Ovary (tissue), 9 donors: ENCODE results near the gene MAP7D1. TPM values are rescaled to one million over a fixed set of nuclear protein-coding genes. Genes with fewer than 3 reads are reported as not detected.
"Not testable (repeated sequence)": the region's sequence is repeated elsewhere in the genome, so short reads cannot be mapped to it uniquely, and the experiment has no call there.

ENCODE experiments used
- DNase-seq, 5 donors: peaks; one replicate each; pipeline ENCODE4 v3.0.0-alpha.2; 2019 to 2020
- H3K27ac ChIP-seq, 2 donors: fragments of 200-600 bp; one replicate each; pipeline versions ENCODE4 v1.5.1 to v1.8.0; 2019 to 2022
- H3K27me3 ChIP-seq: fragments of 200-600 bp; one replicate; pipeline ENCODE4 v1.8.0; 2022
- H3K36me3 ChIP-seq: fragments of 200-600 bp; sonication (generic); one replicate; pipeline ENCODE4 v1.5.1; 2019
- H3K4me1 ChIP-seq: one replicate; pipeline ENCODE4 v1.8.1; 2013; ENCODE audit warnings: mild to moderate bottlenecking, moderate library complexity; ENCODE audit not compliant: insufficient read depth
- H3K4me3 ChIP-seq: fragments of 200-600 bp; sonication (generic); one replicate; pipeline ENCODE4 v1.5.1; 2017
- H3K9me3 ChIP-seq, 2 donors: fragments of 200-600 bp in 1 of 2; sonication (generic) in 1 of 2; one replicate each; pipeline versions ENCODE4 v1.5.1 to v1.8.1; 2013 to 2019; ENCODE audit warnings: mild to moderate bottlenecking in 1 of 2, moderate library complexity in 1 of 2
- EP300 ChIP-seq: sonication (generic); formaldehyde crosslinking; IDR thresholded peaks from one replicate; pipeline ENCODE4 v1.6.1; 2017; ENCODE audit warnings: antibody characterized with exemption
- POLR2A ChIP-seq: fragments of 450-650 bp; IDR thresholded peaks from one replicate; pipeline ENCODE4 v1.6.1; 2017; ENCODE audit warnings: antibody characterized with exemption, mild to moderate bottlenecking, moderate library complexity
- WGBS, 3 donors: extraction: QIAGEN DNeasy Blood & Tissue Kit in 1 of 3; methylation state at CpG; one replicate each; pipeline versions ENCODE4 v1.1.5 to v1.1.7; 2013 to 2017; 5-methylcytosine and 5-hydroxymethylcytosine counted together
- intact Hi-C, 4 donors: fragments of 100-400 bp; cut with DNase I; formaldehyde crosslinking; loops; one replicate each; pipeline versions ENCODE4 v1.11.0 to v1.15.1; 2022 to 2023
- polyA plus RNA-seq, 2 donors: library from polyadenylated mRNA; stranded (reverse); fragments of 200-250 nt in 1 of 2; fragments of 350-450 nt in 1 of 2; fragmentation: Illumina TruSeq in 1 of 2; extraction: RNeasy Lipid Tissue Mini Kit (QIAGEN cat#74804) in 1 of 2; gene quantifications; one replicate each; pipeline ENCODE4 v1.2.3, GENCODE V29; 2013 to 2014
- total RNA-seq, 7 donors: library from RNA; depleted of rRNA in 2 of 7; stranded (reverse); fragments of >200 nt in 2 of 7; fragmentation: NEBNext Ultra II Directional in 3 of 7; extraction: Animal tissue kit (Norgen Biotek cat#: 25700) in 3 of 7; gene quantifications; one replicate each; pipeline versions ENCODE4 v1.1.0 to v1.2.4, GENCODE V29; 2016 to 2023
- TF ChIP-seq, protein P1 (sequence below), 3 donors: fragments of 450-650 bp in 2 of 3; fragments of 200-600 bp in 1 of 3; IDR thresholded peaks; one replicate each; pipeline versions ENCODE4 v1.5.1 to v1.8.0; 2016 to 2022; ENCODE audit warnings: antibody characterized with exemption in 3 of 3, mild to moderate bottlenecking in 1 of 3
- donor health status: DM: no; HTN: no; CAD: no; lungs with moderate emphysema.
- donor health status: DM: no; HTN: no; CAD: no.
- donor health status: Bipolar disorder and iron deficiency.
- donor health status: DM: yes; HTN: yes; CAD: no.
- donor health status: DM: no; HTN: no; CAD: no.
- donor health status: DM: yes; HTN: yes; CAD: no.

Gene MAP7D1
- total and polyA plus RNA-seq, 9 donors = 31.4 to 99.1 (median 64.1) TPM

DNA sequence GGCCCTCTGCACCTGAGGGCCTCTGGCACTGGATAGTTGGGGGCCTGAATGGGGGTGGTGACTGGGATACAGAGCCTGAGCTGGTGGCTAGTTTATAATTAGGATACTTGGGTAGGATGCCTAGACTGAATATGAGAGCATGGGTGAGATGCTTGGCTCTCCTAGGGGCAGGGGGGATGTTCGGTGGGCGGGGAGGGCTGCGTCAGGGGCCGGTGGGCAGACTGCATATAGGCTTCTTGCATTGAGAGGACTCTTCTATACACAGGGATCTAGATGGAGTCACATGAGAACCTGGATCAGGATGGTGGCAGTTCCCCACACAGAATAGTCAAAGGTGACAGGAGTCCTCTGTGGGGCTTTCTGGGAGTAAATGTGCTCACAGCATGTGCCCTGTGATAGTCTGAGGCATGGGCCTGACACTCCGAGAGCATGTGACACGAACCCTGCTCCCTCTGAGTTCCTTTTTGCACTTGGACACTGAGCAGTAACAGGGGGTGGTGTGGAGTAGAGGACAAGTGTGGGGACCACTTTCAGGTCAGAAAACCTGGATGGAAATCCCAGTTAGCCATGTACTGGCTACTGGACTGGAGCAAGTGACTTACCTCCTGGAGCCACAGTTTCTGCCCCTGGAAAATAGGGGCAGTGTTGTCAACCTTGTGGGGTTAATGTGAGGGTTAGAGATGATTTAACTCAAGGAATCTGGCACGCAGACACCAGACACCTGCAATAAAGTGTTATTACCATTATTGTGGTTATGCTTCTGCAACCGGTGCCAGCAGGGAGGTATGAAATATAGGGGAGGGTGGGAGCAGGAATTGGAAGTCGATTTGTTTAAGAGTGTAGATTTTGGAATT, 2.2 kb downstream of the MAP7D1 start:
- WGBS, 3 donors = 44 to 59% (median 49%) methylated on average over 9 of the region's 9 CpGs
- peaks cover 25% of the 10 kb centered on the region for H3K4me1 ChIP-seq

DNA sequence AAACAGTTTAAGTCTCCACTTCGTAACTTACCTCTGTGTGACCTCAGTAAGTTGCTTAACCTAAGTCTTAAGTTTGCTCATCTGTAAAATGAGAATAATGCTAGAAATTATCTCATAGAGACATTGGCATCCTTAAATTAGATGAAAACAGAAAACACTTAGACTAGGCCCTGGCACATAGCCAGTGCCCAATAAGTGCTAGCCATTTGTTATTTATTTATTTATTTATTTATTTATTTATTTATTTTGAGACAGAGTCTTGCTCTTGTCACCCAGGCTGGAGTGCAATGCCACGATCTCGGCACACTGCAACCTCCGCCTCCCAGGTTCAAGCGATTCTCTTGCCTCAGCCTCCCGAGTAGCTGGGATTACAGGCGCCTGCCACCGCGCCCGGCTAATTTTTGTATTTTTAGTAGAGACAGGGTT, 2.9 kb downstream of the MAP7D1 start:
- H3K4me1 ChIP-seq = peaks cover 25% of the 10 kb centered on the region
- WGBS, 3 donors = 93 to 94% (median 93%) methylated on average over 10 of the region's 10 CpGs
- not testable (repeated sequence) for H3K4me3 ChIP-seq, H3K36me3 ChIP-seq, H3K27ac ChIP-seq, H3K27me3 ChIP-seq, H3K9me3 ChIP-seq, DNase-seq
- intact Hi-C loops = loop anchor here in 3 of 4 donors (5.0 to 10.0 kb wide), 4 partner anchors 66 to 266 kb away; partner anchors contain the start of gene THRAP3 (in 1 of the 3)

More for the DNA sequence above, 2.2 kb downstream of the MAP7D1 start:
- intact Hi-C loops = loop anchor here in 3 of 4 donors (5.0 to 10.0 kb wide), 4 partner anchors 67 to 267 kb away; partner anchors contain the start of gene THRAP3 (in 1 of the 3)
- Histone ChIP-seq H3K36me3 (no peaks in the 10 kb centered on the region), H3K27ac (peak overlapping the region; percentile 97 to 98), H3K27me3 (no peaks in the 10 kb centered on the region), H3K4me3 (peak overlapping the region; percentile 93), H3K9me3 (no peaks in the 10 kb centered on the region)
- no peak for DNase-seq
- no peak for TF ChIP-seq POLR2A
- no peak for TF ChIP-seq EP300
- TF ChIP-seq, protein P1, sequence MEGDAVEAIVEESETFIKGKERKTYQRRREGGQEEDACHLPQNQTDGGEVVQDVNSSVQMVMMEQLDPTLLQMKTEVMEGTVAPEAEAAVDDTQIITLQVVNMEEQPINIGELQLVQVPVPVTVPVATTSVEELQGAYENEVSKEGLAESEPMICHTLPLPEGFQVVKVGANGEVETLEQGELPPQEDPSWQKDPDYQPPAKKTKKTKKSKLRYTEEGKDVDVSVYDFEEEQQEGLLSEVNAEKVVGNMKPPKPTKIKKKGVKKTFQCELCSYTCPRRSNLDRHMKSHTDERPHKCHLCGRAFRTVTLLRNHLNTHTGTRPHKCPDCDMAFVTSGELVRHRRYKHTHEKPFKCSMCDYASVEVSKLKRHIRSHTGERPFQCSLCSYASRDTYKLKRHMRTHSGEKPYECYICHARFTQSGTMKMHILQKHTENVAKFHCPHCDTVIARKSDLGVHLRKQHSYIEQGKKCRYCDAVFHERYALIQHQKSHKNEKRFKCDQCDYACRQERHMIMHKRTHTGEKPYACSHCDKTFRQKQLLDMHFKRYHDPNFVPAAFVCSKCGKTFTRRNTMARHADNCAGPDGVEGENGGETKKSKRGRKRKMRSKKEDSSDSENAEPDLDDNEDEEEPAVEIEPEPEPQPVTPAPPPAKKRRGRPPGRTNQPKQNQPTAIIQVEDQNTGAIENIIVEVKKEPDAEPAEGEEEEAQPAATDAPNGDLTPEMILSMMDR (IDR thresholded peaks at IDR 0.05) = no peak

DNA sequence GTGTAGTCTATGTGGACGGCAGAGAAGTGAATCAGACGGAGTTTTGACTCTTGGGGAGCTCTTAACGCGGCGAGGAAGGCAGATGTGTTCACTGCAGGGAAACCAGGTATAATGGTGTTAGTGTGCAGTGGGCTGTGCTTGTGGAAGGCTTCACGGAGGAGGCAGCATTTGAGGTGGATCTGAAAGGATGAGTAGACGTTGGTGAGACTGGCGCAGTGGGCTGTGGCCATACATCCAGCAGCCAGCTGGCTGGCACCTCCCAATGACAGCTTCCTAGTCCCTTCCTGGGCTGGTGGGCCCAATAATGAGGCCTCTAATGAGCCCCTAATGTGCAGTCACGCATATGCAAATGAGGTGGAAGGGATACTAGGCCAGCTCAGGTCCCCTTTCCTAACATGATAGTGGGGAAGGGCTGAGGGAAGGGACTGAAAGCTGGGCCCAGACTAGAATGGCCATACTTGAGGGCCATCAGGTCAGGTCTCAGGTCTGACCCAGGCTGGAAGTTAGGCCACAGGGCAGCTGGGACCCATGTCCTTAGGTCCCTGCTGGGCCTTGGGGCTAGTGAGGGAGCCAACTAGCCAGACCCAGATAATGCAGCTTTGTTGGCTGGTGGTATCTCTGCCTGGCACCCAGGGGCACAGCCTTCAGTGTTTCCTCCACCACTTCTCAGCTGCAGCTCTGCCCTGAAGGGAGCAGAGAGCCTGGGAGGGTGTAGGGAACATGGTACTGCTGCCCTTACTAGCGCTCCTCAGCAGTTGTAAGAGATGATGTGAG, 3.8 kb downstream of the MAP7D1 start:
- H3K4me3 ChIP-seq = no peak overlapping the region
- TF ChIP-seq, protein P1 (IDR thresholded peaks at IDR 0.05) = no peak
- TF ChIP-seq POLR2A (no peak), EP300 (no peak)
- intact Hi-C loops = loop anchor here in 3 of 4 donors (5.0 to 10.0 kb wide), 4 partner anchors 65 to 265 kb away; partner anchors contain the start of gene THRAP3 (in 1 of the 3)
- no peak for DNase-seq
- WGBS, 3 donors = 80 to 90% (median 85%) methylated on average over 10 of the region's 10 CpGs
- no peaks in the 10 kb centered on the region for H3K27me3 ChIP-seq
- H3K4me1 ChIP-seq = peaks cover 25% of the 10 kb centered on the region
- H3K9me3 ChIP-seq = no peaks in the 10 kb centered on the region
- no peaks in the 10 kb centered on the region for H3K36me3 ChIP-seq
- peak overlapping the region; percentile 10 to 87 for H3K27ac ChIP-seq

DNA sequence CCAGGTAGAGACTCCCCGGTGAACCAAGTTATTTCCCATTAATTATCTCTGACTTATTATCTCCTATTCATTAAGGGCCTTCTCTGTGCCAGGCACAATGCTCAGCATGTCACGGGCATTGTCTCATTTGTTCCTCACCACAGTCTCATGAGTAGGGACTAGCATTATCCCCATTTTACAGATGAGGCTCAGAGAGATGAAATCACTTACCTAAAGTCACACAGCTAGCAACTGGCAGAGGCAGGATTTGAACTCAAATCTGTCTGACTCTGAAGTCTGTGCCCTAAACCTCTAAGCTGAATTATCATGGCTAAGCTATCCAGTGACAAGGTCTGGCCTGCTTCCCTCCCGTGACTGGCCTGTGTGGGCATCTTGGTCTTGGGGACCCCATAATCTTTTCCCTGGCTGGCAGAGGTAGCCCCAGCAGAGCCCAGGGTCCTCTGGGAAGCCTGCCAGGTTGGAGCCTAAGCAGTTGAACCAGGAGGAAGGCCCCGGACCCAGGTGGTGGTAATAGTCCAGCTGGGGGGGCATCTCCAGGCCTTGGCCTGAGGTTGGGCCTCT, 4.5 kb downstream of the MAP7D1 start:
- DNase-seq = no peak

More for the DNA sequence above, 4.5 kb downstream of the MAP7D1 start:
- peaks cover 25% of the 10 kb centered on the region for H3K4me1 ChIP-seq
- intact Hi-C loops = no loop called here
- TF ChIP-seq, protein P1 (IDR thresholded peaks at IDR 0.05) = no peak
- TF ChIP-seq EP300 (no peak), POLR2A (no peak)
- peak overlapping the region; percentile 77 to 87 for H3K27ac ChIP-seq
- H3K27me3 ChIP-seq = no peaks in the 10 kb centered on the region
- no peaks in the 10 kb centered on the region for H3K36me3 ChIP-seq
- no peaks in the 10 kb centered on the region for H3K9me3 ChIP-seq
- peak overlapping the region; percentile 32 for H3K4me3 ChIP-seq
- WGBS, 3 donors = 40 to 75% (median 49%) methylated on average over 3 to 4 of the region's 4 CpGs
